IMR-90 (cell line): ENCODE results near the gene CASP8AP2. TPM values are rescaled to one million over a fixed set of nuclear protein-coding genes. Genes with fewer than 3 reads are reported as not detected.

Experiments
- ATAC-seq: fragments of 200-7000 bp; cut with Tn5 transposase; 2 replicates; pipeline ENCODE4 v1.9.1; 2020; ENCODE audit warnings: low read depth, mild to moderate bottlenecking, moderate library complexity
- Bru-seq: library from RNA; stranded (reverse); fragments of 400-500 nt; gene quantifications from one replicate; lab custom pipeline; 2021; lab: Mats Ljungman, UMichigan
- BruChase-seq, 2 experiments: library from RNA; stranded (reverse); fragments of 400-500 nt; gene quantifications; one replicate each; lab custom pipeline; 2021; lab: Mats Ljungman, UMichigan
- BruUV-seq: library from RNA; stranded (reverse); fragments of 400-500 nt; replicated peaks from 2 replicates; lab custom pipeline; 2021; lab: Mats Ljungman, UMichigan
- CTCF ChIA-PET: fragments of 300-600 bp; formaldehyde crosslinking; extraction: SDS; loops from one replicate; lab custom pipeline; 2021; ENCODE audit warnings: antibody characterized with exemption; lab: Yijun Ruan, JAX
- POLR2A ChIA-PET: fragments of 300-600 bp; sonication (Branson Sonifier 250); formaldehyde crosslinking; loops from one replicate; lab custom pipeline; 2022; ENCODE audit warnings: antibody characterized with exemption; ENCODE audit not compliant: unreplicated experiment; lab: Charles Lee
- DNase-seq: peaks from one replicate; pipeline ENCODE4 v3.0.0; 2013
- H2AFZ ChIP-seq: replicated peaks from 2 replicates; pipeline ENCODE3; 2013; ENCODE audit warnings: low read length, mild to moderate bottlenecking; ENCODE audit not compliant: poor library complexity
- H2AK5ac ChIP-seq: 2 replicates; pipeline ENCODE4 v1.6.1; 2013; ENCODE audit warnings: low read depth, low read length, inconsistent platforms
- H2AK9ac ChIP-seq: replicated peaks from 2 replicates; pipeline ENCODE3; 2013; ENCODE audit warnings: mild to moderate bottlenecking, low read depth, low read length, moderate library complexity; ENCODE audit not compliant: poor library complexity
- H2BK120ac ChIP-seq: 2 replicates; pipeline ENCODE4 v1.6.1; 2013; ENCODE audit warnings: low read depth, low read length, inconsistent platforms
- H2BK15ac ChIP-seq: 3 replicates; pipeline ENCODE4 v1.6.1; 2013; ENCODE audit warnings: low read depth, low read length, inconsistent platforms
- H2BK20ac ChIP-seq: 2 replicates; pipeline ENCODE4 v1.6.1; 2013; ENCODE audit warnings: low read depth, mild to moderate bottlenecking, inconsistent platforms, low read length, moderate library complexity
- H2BK5ac ChIP-seq: 2 replicates; pipeline ENCODE4 v1.6.1; 2013; ENCODE audit warnings: mild to moderate bottlenecking, low read depth, low read length, inconsistent platforms; ENCODE audit not compliant: poor library complexity, severe bottlenecking
- H3K14ac ChIP-seq: replicated peaks from 2 replicates; pipeline ENCODE4 v1.6.1; 2013; ENCODE audit warnings: low read depth, low read length, inconsistent platforms
- H3K18ac ChIP-seq: 2 replicates; pipeline ENCODE4 v1.6.1; 2013; ENCODE audit warnings: low read depth, low read length, control low read depth
- H3K23ac ChIP-seq: 2 replicates; pipeline ENCODE4 v1.6.1; 2013; ENCODE audit warnings: low read depth, low read length, inconsistent platforms
- H3K27ac ChIP-seq: 2 replicates; pipeline ENCODE4 v1.5.1; 2013; ENCODE audit warnings: mild to moderate bottlenecking, control low read depth, low read length; ENCODE audit not compliant: insufficient read depth
- H3K27me3 ChIP-seq: 2 replicates; pipeline ENCODE4 v1.6.1; 2013; ENCODE audit warnings: low read length; ENCODE audit not compliant: control insufficient read depth, insufficient read depth
- H3K36me3 ChIP-seq: 2 replicates; pipeline ENCODE4 v1.6.1; 2013; ENCODE audit warnings: low read length, mixed read lengths; ENCODE audit not compliant: control insufficient read depth, insufficient read depth
- H3K4ac ChIP-seq: 2 replicates; pipeline ENCODE4 v1.6.1; 2013; ENCODE audit warnings: low read depth, low read length, inconsistent platforms
- H3K4me1 ChIP-seq: 2 replicates; pipeline ENCODE4 v1.6.1; 2013; ENCODE audit warnings: low read length, mixed read lengths; ENCODE audit not compliant: control insufficient read depth, insufficient read depth
- H3K4me2 ChIP-seq: 2 replicates; pipeline ENCODE4 v1.6.1; 2013; ENCODE audit warnings: low read depth, mild to moderate bottlenecking, control low read depth, low read length, moderate library complexity
- H3K4me3 ChIP-seq: 2 replicates; pipeline ENCODE4 v1.5.1; 2013; ENCODE audit warnings: low read depth, mild to moderate bottlenecking, control low read depth, low read length, moderate library complexity; ENCODE audit not compliant: insufficient read depth
- H3K56ac ChIP-seq: 2 replicates; pipeline ENCODE4 v1.6.1; 2013; ENCODE audit warnings: low read length, inconsistent platforms; ENCODE audit not compliant: insufficient read depth; ENCODE audit errors: extremely low read depth
- H3K79me1 ChIP-seq, 2 experiments: 2 replicates each; pipeline ENCODE4 v1.6.1; 2013; ENCODE audit warnings: low read length in 2 of 2, inconsistent platforms in 1 of 2, low read depth in 1 of 2
- H3K9ac ChIP-seq: 2 replicates; pipeline ENCODE4 v1.6.1; 2013; ENCODE audit warnings: low read depth, low read length, control low read depth
- H3K9me1 ChIP-seq: 2 replicates; pipeline ENCODE4 v1.6.1; 2013; ENCODE audit warnings: low read length, inconsistent platforms; ENCODE audit not compliant: insufficient read depth
- H3K9me3 ChIP-seq: 2 replicates; pipeline ENCODE4 v1.6.1; 2013; ENCODE audit warnings: low read length; ENCODE audit not compliant: control insufficient read depth, insufficient read depth
- H4K20me1 ChIP-seq: 2 replicates; pipeline ENCODE4 v1.6.1; 2013; ENCODE audit warnings: low read length, inconsistent platforms; ENCODE audit not compliant: insufficient read depth
- H4K5ac ChIP-seq: 2 replicates; pipeline ENCODE4 v1.6.1; 2013; ENCODE audit warnings: mild to moderate bottlenecking, low read depth, low read length, control low read depth
- H4K8ac ChIP-seq, 2 experiments: 2 replicates each; pipeline ENCODE4 v1.6.1; 2013; ENCODE audit warnings: low read depth in 2 of 2, low read length in 2 of 2, control low read depth in 1 of 2, inconsistent platforms in 1 of 2
- H4K91ac ChIP-seq: 2 replicates; pipeline ENCODE4 v1.6.1; 2013; ENCODE audit warnings: low read depth, low read length, inconsistent platforms; ENCODE audit not compliant: insufficient read depth
- CHD1 ChIP-seq: IDR thresholded peaks from 2 replicates; pipeline ENCODE4 v1.6.1; 2012; ENCODE audit warnings: low read depth, low read length, improper control_type of control experiment
- MAZ ChIP-seq: IDR thresholded peaks from 2 replicates; pipeline ENCODE4 v1.6.1; 2012; ENCODE audit warnings: low read depth, mild to moderate bottlenecking, low read length, improper control_type of control experiment, moderate library complexity, borderline replicate concordance
- WGBS, 2 experiments: methylation state at CpG; one replicate each; pipeline versions ENCODE4 v1.1.5 to v1.1.7; 2013; ENCODE audit warnings: missing lambda C conversion rate in 2 of 2; ENCODE audit not compliant: insufficient read length in 1 of 2; ENCODE audit errors: extremely low coverage in 2 of 2; 5-methylcytosine and 5-hydroxymethylcytosine counted together
- dilution Hi-C: fragments of 300-500 bp; cut with HindIII; formaldehyde crosslinking; loops from one replicate; pipeline ENCODE4 v1.14.3; 2018; ENCODE audit warnings: low sequenced_read_pairs; ENCODE audit not compliant: unreplicated experiment
- in situ Hi-C: fragments of 300-500 bp; cut with MboI; formaldehyde crosslinking; loops from 3 replicates; pipeline ENCODE4 v1.14.3; 2019; ENCODE audit warnings: low sequenced_read_pairs, inconsistent platforms, mixed read lengths
- intact Hi-C: fragments of 100-400 bp; cut with micrococcal nuclease; formaldehyde crosslinking; loops from 2 replicates; pipeline ENCODE4 v1.10.0; 2022
- long read RNA-seq: library from polyadenylated mRNA; unstranded; transcript quantifications from one replicate; pipeline ENCODE4 v2.0.0, GENCODE V29; 2021; ENCODE audit not compliant: unreplicated experiment
- polyA plus RNA-seq, 3 experiments: library from polyadenylated mRNA; depleted of rRNA; stranded (reverse); fragments of >200 nt; gene quantifications; 2 replicates each; pipeline ENCODE4 v1.2.3, GENCODE V29; 2012; ENCODE audit warnings: low replicate concordance in 1 of 3
- total RNA-seq: library from RNA; depleted of rRNA; stranded (reverse); fragments of >200 nt; gene quantifications from 2 replicates; pipeline ENCODE4 v1.2.3, GENCODE V29; 2012; rRNA removed

Gene CASP8AP2
- total RNA-seq (11.1 and 19.2 TPM in 2 replicates), polyA plus RNA-seq (2012; rRNA removed) (4.1 and 5.0 TPM in 2 replicates), Bru-seq, nascent RNA (percentile 71 among the genes with signal in this experiment), BruChase-seq, experiment 1, labeled RNA remaining after a 6-hour chase (percentile 90 among the genes with signal in this experiment), BruChase-seq, experiment 2, labeled RNA remaining after a 2-hour chase (percentile 87 among the genes with signal in this experiment)
- polyA plus RNA-seq (2012; cell fraction: cytosol; rRNA removed): 0.32 and 0.50 TPM in 2 replicates
- 1.4 and 8.3 TPM in 2 replicates for polyA plus RNA-seq (2012; cell fraction: nucleus; rRNA removed; ENCODE audit: low replicate concordance)
- long read RNA-seq, partial matches to known transcripts: 3 of 12 reads
- long read RNA-seq, other reads (novel, unspliced or antisense): 5 of 12 reads

- Histone ChIP-seq H4K8ac (peak within 1 kb of the TSS; percentile 76 to 92), H3K9ac (peak within 1 kb of the TSS; percentile 75), H3K9me1 (0 out of 2 replicates have a peak, but pooled peaks cover 2% of the 10 kb centered on the region), H3K27ac (peak within 1 kb of the TSS; percentile 62), H3K4me2 (peak within 1 kb of the TSS; percentile 98), H3K4me1 (peaks cover 3% of the 10 kb centered on the region), H3K14ac (peak within 1 kb of the TSS; percentile 83), H4K5ac (peak within 1 kb of the TSS; percentile 52), H2BK5ac (peak within 1 kb of the TSS; percentile 42), H2BK15ac (no peak within 1 kb of the TSS), H3K36me3 (peaks cover 3% of the 10 kb centered on the region), H2AFZ (peak within 1 kb of the TSS; percentile 98), H2AK9ac (peak within 1 kb of the TSS; percentile 88), H3K18ac (peak within 1 kb of the TSS; percentile 21; the same call in 1 of the 2 replicates), H3K4me3 (peak within 1 kb of the TSS; percentile 70), H4K20me1 (no peaks in the 10 kb centered on the region), H3K23ac (peak within 1 kb of the TSS; percentile 79), H3K9me3 (no peaks in the 10 kb centered on the region), H3K56ac (peak within 1 kb of the TSS; percentile 75), H4K91ac (peak within 1 kb of the TSS; percentile 84), H3K4ac (peak within 1 kb of the TSS; percentile 81), H2BK120ac (peak within 1 kb of the TSS; percentile 45), H3K79me1 (peaks cover 13 to 24% of the 10 kb centered on the region in 2 experiments), H2AK5ac (peak within 1 kb of the TSS; percentile 41; the same call in 1 of the 2 replicates), H2BK20ac (no peak within 1 kb of the TSS), H3K27me3 (no peaks in the 10 kb centered on the region)
- ChIA-PET CTCF (interaction anchor here (0.6 to 1.3 kb wide), 2 partner anchors 18 to 20 kb away, joined by 3 to 7 read pairs; no protein-coding TSS in a partner anchor), POLR2A (interaction anchor here (1.0 kb wide), 2 partner anchors 9 to 13 kb away, joined by 3 to 4 read pairs; no protein-coding TSS in a partner anchor)
- no TSS peak for BruUV-seq
- TF ChIP-seq CHD1: no peak
- TF ChIP-seq MAZ: peak; percentile 66; the same call in 1 of the 2 replicates
- peak; percentile 98 for ATAC-seq
- dilution Hi-C loops (no loop called here), intact Hi-C loops (no loop called here), in situ Hi-C loops (no loop called here)
- peak; percentile 98 for DNase-seq
- WGBS, 2 experiments: 0% methylated on average over 7 of the region's 41 CpGs; no CpG with 5 or more reads in 1 of the 2 experiments
These were observed at the start of gene CASP8AP2 for GRCh38 chr6:89829472-89830169. TSS of gene CASP8AP2 (plus strand) at chr6:89829880.
